Mammary epithelial cell (primary cell): Measurements from ENCODE around the gene CBFA2T3.

Experiments used
- CTCF ChIP-seq, 2 donors: IDR thresholded peaks in 1 of 2; conservative IDR thresholded peaks in 1 of 2; 2 replicates each; pipeline ENCODE4 v1.5.1; 2011 to 2012; ENCODE audit warnings: inconsistent platforms in 2 of 2, low read length in 2 of 2, mild to moderate bottlenecking in 2 of 2, control low read depth in 1 of 2, low read depth in 1 of 2; ENCODE audit not compliant: insufficient read depth in 1 of 2; ENCODE audit errors: extremely low read depth in 1 of 2
- EZH2 ChIP-seq: IDR thresholded peaks from 2 replicates; pipeline ENCODE4 v1.6.1; 2012; ENCODE audit warnings: low read length, inconsistent platforms, borderline replicate concordance

- TF ChIP-seq CTCF (conservative IDR thresholded peaks at IDR 0.05 in 1 of 2, IDR thresholded peaks at IDR 0.05 in 1 of 2; ENCODE audit: extremely low read depth in 1 of 2, insufficient read depth in 1 of 2, low read depth in 1 of 2, low read length in 2 of 2) (no peak), EZH2 (no peak)
Measured at GRCh38 chr16:88963583-88963982, 13.4 kb downstream of the CBFA2T3 start.
